A549 (cell line): Measurements from ENCODE around the gene IPP. TPM values are rescaled to one million over a fixed set of nuclear protein-coding genes. Genes with fewer than 3 reads are reported as not detected.

Experiments used
- ATAC-seq, 2 experiments: fragments of 200-7000 bp in 1 of 2; fragments of >200 bp in 1 of 2; cut with Nextera tagmentation in 1 of 2; cut with Tn5 transposase in 1 of 2; 3 replicates each; pipeline versions ENCODE4 v1.8.0 to v1.9.1; 2018 to 2020; ENCODE audit warnings: mild to moderate bottlenecking in 1 of 2, moderate library complexity in 1 of 2
- CTCF ChIA-PET: fragments of 300-600 bp; sonication (Branson Sonifier 250); formaldehyde crosslinking; extraction: SDS; loops from one replicate; lab custom pipeline; 2021; ENCODE audit warnings: antibody characterized with exemption, inconsistent platforms; lab: Yijun Ruan, JAX
- POLR2A ChIA-PET: fragments of 350-600 bp; formaldehyde crosslinking; extraction: SDS; loops from one replicate; lab custom pipeline; 2021; ENCODE audit warnings: antibody characterized with exemption, inconsistent platforms; lab: Yijun Ruan, JAX
- DNase-seq, 2 experiments: peaks; one replicate each; pipeline versions ENCODE4 v3.0.0 to v3.0.0-alpha.2; 2011 to 2016; ENCODE audit warnings: low read depth in 1 of 2, low spot score in 1 of 2
- FAIRE-seq: peaks from 2 replicates; lab custom pipeline; 2011; peaks lifted over from hg19 to GRCh38; lab: Jason Lieb, UNC
- H3K27ac ChIP-seq, 2 experiments: fragments of >200 bp; sonication (Bioruptor Twin); formaldehyde crosslinking; 3 replicates each; pipeline ENCODE4 v1.5.1; 2016 to 2017
- H3K4me1 ChIP-seq: fragments of >200 bp; sonication (Bioruptor Twin); formaldehyde crosslinking; 3 replicates; pipeline ENCODE4 v1.6.1; 2016
- H3K4me2 ChIP-seq: fragments of >200 bp; sonication (Bioruptor Twin); formaldehyde crosslinking; 3 replicates; pipeline ENCODE4 v1.6.1; 2016
- H3K4me3 ChIP-seq: fragments of >200 bp; sonication (Bioruptor Twin); formaldehyde crosslinking; 3 replicates; pipeline ENCODE4 v1.5.1; 2016
- H3K9me3 ChIP-seq: fragments of >200 bp; sonication (Bioruptor Twin); formaldehyde crosslinking; 3 replicates; pipeline ENCODE4 v1.6.1; 2016
- ATOH8 ChIP-seq: fragments of 250-450 bp; sonication (Bioruptor Pico); IDR thresholded peaks from 2 replicates; pipeline ENCODE4 v1.5.0; 2020; ENCODE audit warnings: low read depth, mild to moderate bottlenecking, moderate library complexity
- BCL3 ChIP-seq: fragments of >200 bp; sonication (Bioruptor Twin); formaldehyde crosslinking; IDR thresholded peaks from 3 replicates; pipeline ENCODE4 v1.6.1; 2016
- BHLHE40 ChIP-seq: IDR thresholded peaks from 2 replicates; pipeline ENCODE4 v1.6.1; 2012; ENCODE audit warnings: low read depth, low read length, inconsistent platforms
- CBX2 ChIP-seq: fragments of 200-600 bp; sonication (generic); IDR thresholded peaks from 2 replicates; pipeline ENCODE4 v1.6.1; 2016; ENCODE audit warnings: low read depth, mild to moderate bottlenecking, borderline replicate concordance
- CBX8 ChIP-seq: fragments of 200-600 bp; sonication (generic); IDR thresholded peaks from 2 replicates; pipeline ENCODE4 v1.6.1; 2016
- CHD4 ChIP-seq: fragments of 200-600 bp; sonication (generic); IDR thresholded peaks from 2 replicates; pipeline ENCODE4 v1.6.1; 2016; ENCODE audit warnings: antibody characterized with exemption, mild to moderate bottlenecking, borderline replicate concordance
- E2F6 ChIP-seq: IDR thresholded peaks from 2 replicates; pipeline ENCODE4 v1.6.1; 2012; ENCODE audit warnings: low read depth, borderline replicate concordance
- EHF ChIP-seq: fragments of 250-450 bp; sonication (Bioruptor Pico); IDR thresholded peaks from 2 replicates; pipeline ENCODE4 v1.5.0; 2020; ENCODE audit warnings: mild to moderate bottlenecking
- ELK1 ChIP-seq: fragments of 150-350 bp; IDR thresholded peaks from 2 replicates; pipeline ENCODE4 v1.6.1; 2014; ENCODE audit warnings: low read depth, mild to moderate bottlenecking, low read length
- EP300 ChIP-seq, 2 experiments: fragments of >200 bp; sonication (Bioruptor Twin); formaldehyde crosslinking; IDR thresholded peaks; 2 replicates in 1 of 2; 3 replicates in 1 of 2; pipeline ENCODE4 v1.6.1; 2016 to 2017
- ESRRA ChIP-seq: fragments of 150-350 bp; IDR thresholded peaks from 2 replicates; pipeline ENCODE4 v1.6.1; 2014; ENCODE audit warnings: mild to moderate bottlenecking, low read length, borderline replicate concordance
- HDAC2 ChIP-seq: fragments of 200-600 bp; sonication (generic); IDR thresholded peaks from 2 replicates; pipeline ENCODE4 v1.6.1; 2016
- HES2 ChIP-seq: fragments of >200 bp; sonication (Bioruptor Twin); formaldehyde crosslinking; IDR thresholded peaks from 2 replicates; pipeline ENCODE4 v1.6.1; 2016
- HMGXB4 ChIP-seq: fragments of 250-450 bp; sonication (Bioruptor Pico); IDR thresholded peaks from 2 replicates; pipeline ENCODE4 v1.5.0; 2021; ENCODE audit warnings: mild to moderate bottlenecking, moderate library complexity, borderline replicate concordance
- HOXA7 ChIP-seq: fragments of 250-450 bp; sonication (Bioruptor Pico); IDR thresholded peaks from 2 replicates; pipeline ENCODE4 v1.5.0; 2020; ENCODE audit warnings: mild to moderate bottlenecking, moderate library complexity
- JUN ChIP-seq, 2 experiments: fragments of >200 bp; sonication (Bioruptor Twin); formaldehyde crosslinking; IDR thresholded peaks; 2 replicates in 1 of 2; 3 replicates in 1 of 2; pipeline ENCODE4 v1.6.1; 2016 to 2017
- JUNB ChIP-seq: fragments of >200 bp; sonication (Bioruptor Twin); formaldehyde crosslinking; IDR thresholded peaks from 2 replicates; pipeline ENCODE4 v1.6.1; 2016
- MAX ChIP-seq: IDR thresholded peaks from 2 replicates; pipeline ENCODE4 v1.6.1; 2012
- NFE2L2 ChIP-seq: fragments of 150-350 bp; conservative IDR thresholded peaks from 2 replicates; pipeline ENCODE4 v1.6.1; 2014; ENCODE audit warnings: low read length
- NPAS2 ChIP-seq: fragments of 250-450 bp; sonication (Bioruptor Pico); IDR thresholded peaks from 2 replicates; pipeline ENCODE4 v1.8.0; 2022; ENCODE audit warnings: mild to moderate bottlenecking, moderate library complexity, borderline replicate concordance
- PBX3 ChIP-seq: IDR thresholded peaks from 2 replicates; pipeline ENCODE4 v1.6.1; 2012
- POLR2A ChIP-seq: IDR thresholded peaks from 2 replicates; pipeline ENCODE4 v1.6.1; 2012; ENCODE audit warnings: mild to moderate bottlenecking, low read length
- RCOR1 ChIP-seq: fragments of 150-350 bp; IDR thresholded peaks from 2 replicates; pipeline ENCODE4 v1.6.1; 2014; ENCODE audit warnings: antibody characterized with exemption, low read length, low read depth
- REST ChIP-seq: fragments of 200-600 bp; sonication (generic); IDR thresholded peaks from 2 replicates; pipeline ENCODE4 v1.6.1; 2016; ENCODE audit warnings: antibody characterized with exemption, mild to moderate bottlenecking, moderate library complexity
- RNF2 ChIP-seq: fragments of 200-600 bp; sonication (generic); IDR thresholded peaks from 2 replicates; pipeline ENCODE4 v1.6.1; 2016; ENCODE audit warnings: low read depth, mild to moderate bottlenecking, antibody characterized with exemption, moderate library complexity, borderline replicate concordance
- TFCP2L1 ChIP-seq: fragments of 250-450 bp; sonication (Bioruptor Pico); IDR thresholded peaks from 2 replicates; pipeline ENCODE4 v1.5.0; 2021; ENCODE audit warnings: mild to moderate bottlenecking
- TP53 ChIP-seq: fragments of 250-450 bp; sonication (Bioruptor Pico); IDR thresholded peaks from 2 replicates; pipeline ENCODE4 v1.5.0; 2021; ENCODE audit warnings: mild to moderate bottlenecking, moderate library complexity
- ZFP36 ChIP-seq: fragments of 450-650 bp; IDR thresholded peaks from 2 replicates; pipeline ENCODE4 v1.6.1; 2014; ENCODE audit warnings: borderline replicate concordance; ENCODE audit not compliant: partially characterized antibody
- WGBS: methylation state at CpG from one replicate; pipeline ENCODE4 v1.1.6; 2017; ENCODE audit errors: missing lambda C conversion rate; 5-methylcytosine and 5-hydroxymethylcytosine counted together
- polyA plus RNA-seq, 4 experiments: library from polyadenylated mRNA; depleted of rRNA in 3 of 4; stranded (reverse); fragments of >200 nt; fragmentation: RNase III in 1 of 4; extraction: RNeasy Plus Mini Kit Qiagen cat#74134 plus additional on column Dnase treatment in 1 of 4; gene quantifications; 2 replicates in 3 of 4; 3 replicates in 1 of 4; pipeline ENCODE4 v1.2.3, GENCODE V29; 2011 to 2017

The IPP gene
- polyA plus RNA-seq, 2 of the 4 experiments (the other 2 are of a cell fraction), result 7.6 to 11.9 TPM

GRCh38 chr1:45687014-45687753 lies 63.3 kb downstream of the IPP start:
- no peak for FAIRE-seq
- H3K4me1 ChIP-seq, result peaks cover 25% of the 10 kb centered on the region; the same call in 2 of the 3 replicates
- H3K9me3 ChIP-seq, result no peaks in the 10 kb centered on the region
- peak; percentile 89 to 97 for DNase-seq
- H3K4me2 ChIP-seq, result peak overlapping the region; percentile 92
- peak overlapping the region; percentile 97 to 98 for H3K27ac ChIP-seq
- 2% methylated on average over 19 of the region's 44 CpGs for WGBS
- ChIA-PET POLR2A (interaction anchor here (0.6 to 2.2 kb wide), 4 partner anchors 15 to 165 kb away, joined by 3 to 9 read pairs (median 4); partner anchors contain the start of gene PRDX1), CTCF (no interaction called here)
- ATAC-seq, result peak; percentile 90 to 94
- peak overlapping the region; percentile 83 for H3K4me3 ChIP-seq
- TF ChIP-seq CBX2 (no peak), NFE2L2 (no peak), HMGXB4 (no peak), BHLHE40 (no peak), ZFP36 (no peak), ELK1 (no peak), CBX8 (no peak), REST (peak; percentile 42), CHD4 (no peak), JUNB (no peak), RCOR1 (no peak), HES2 (no peak), TP53 (CRISPR knock-in tag) (no peak), PBX3 (0 out of 2 replicates have a peak, but pooled peaks have one; percentile 8), JUN (IDR thresholded peaks at IDR 0.05) (no peak; a peak in 1 of 5 replicates), E2F6 (peak; percentile 59), BCL3 (peak; percentile 60; the same call in 1 of the 3 replicates), HOXA7 (CRISPR knock-in tag) (0 out of 2 replicates have a peak, but pooled peaks have one; percentile 51), EHF (CRISPR knock-in tag) (no peak), ATOH8 (CRISPR knock-in tag) (no peak), RNF2 (no peak), HDAC2 (no peak), EP300 (IDR thresholded peaks at IDR 0.05) (no peak), MAX (no peak), ESRRA (no peak), NPAS2 (CRISPR knock-in tag) (no peak), POLR2A (peak; percentile 28), TFCP2L1 (no peak)
